ENCODE data around the gene ARF5.

Gene ARF5

GRCh38 chr7:127589896-127590295 is 1.7 kb downstream of the ARF5 start:
- DNase-seq = no peak

- no peak for DNase-seq
These were observed 3.0 kb downstream of the ARF5 start for GRCh38 chr7:127591189-127591588.

GRCh38 chr7:127591591-127591990 is 3.4 kb downstream of the ARF5 start:
- no peak for DNase-seq

GRCh38 chr7:127592550-127592949 is 4.3 kb downstream of the ARF5 start:
- no peak for DNase-seq

- DNase-seq = no peak
These were observed 6.3 kb downstream of the ARF5 start for GRCh38 chr7:127594490-127594889.

- DNase-seq = no peak
These were observed 7.5 kb downstream of the ARF5 start for GRCh38 chr7:127595737-127596136.

GRCh38 chr7:127598318-127598717 is 10.1 kb downstream of the ARF5 start:
- no peak for DNase-seq

GRCh38 chr7:127600885-127601284 is 12.7 kb downstream of the ARF5 start:
- no peak for DNase-seq

- DNase-seq = no peak
These were observed 20.2 kb downstream of the ARF5 start for GRCh38 chr7:127608446-127608845.

GRCh38 chr7:127609297-127609696 is 21.1 kb downstream of the ARF5 start:
- DNase-seq = no peak

GRCh38 chr7:127612263-127612662 is 24.1 kb downstream of the ARF5 start:
- no peak for DNase-seq

GRCh38 chr7:127616724-127617123 is 28.5 kb downstream of the ARF5 start:
- no peak for DNase-seq

GRCh38 chr7:127618042-127618441 is 29.8 kb downstream of the ARF5 start, which contains the start of gene PAX4:
Gene PAX4, minus strand, starts transcription at chr7:127618142. Its CDS starts 2,214 bp downstream, at chr7:127615928.
- no peak for DNase-seq

- DNase-seq = no peak
These were observed 30.6 kb downstream of the ARF5 start for GRCh38 chr7:127618775-127619174.

GRCh38 chr7:127619681-127620405 is 31.6 kb downstream of the ARF5 start:
- DNase-seq = no peak

- no peak for DNase-seq
These were observed 32.4 kb downstream of the ARF5 start for GRCh38 chr7:127620406-127621233.

GRCh38 chr7:127625331-127625730 is 37.1 kb downstream of the ARF5 start:
- DNase-seq = no peak

- DNase-seq = no peak
These were observed 40.2 kb downstream of the ARF5 start for GRCh38 chr7:127628445-127628844.

- DNase-seq = peak in 4 of 6 experiments; percentile 2 to 18 (median 8)
These were observed 41.1 kb downstream of the ARF5 start for GRCh38 chr7:127629268-127629854.

- DNase-seq = no peak
These were observed 44.2 kb downstream of the ARF5 start for GRCh38 chr7:127632276-127632910.

- DNase-seq = no peak
These were observed 47.6 kb downstream of the ARF5 start for GRCh38 chr7:127635659-127636285.

- no peak for DNase-seq
These were observed 50.0 kb downstream of the ARF5 start for GRCh38 chr7:127638197-127638596.
